Measurements from ENCODE around the gene PRKG1. TPM values are rescaled to one million over a fixed set of nuclear protein-coding genes. Genes with fewer than 3 reads are reported as not detected.

Gene PRKG1
- total and polyA plus RNA-seq, 2 donors from 2014 or later = 3.6 to 14.8 TPM

DNA sequence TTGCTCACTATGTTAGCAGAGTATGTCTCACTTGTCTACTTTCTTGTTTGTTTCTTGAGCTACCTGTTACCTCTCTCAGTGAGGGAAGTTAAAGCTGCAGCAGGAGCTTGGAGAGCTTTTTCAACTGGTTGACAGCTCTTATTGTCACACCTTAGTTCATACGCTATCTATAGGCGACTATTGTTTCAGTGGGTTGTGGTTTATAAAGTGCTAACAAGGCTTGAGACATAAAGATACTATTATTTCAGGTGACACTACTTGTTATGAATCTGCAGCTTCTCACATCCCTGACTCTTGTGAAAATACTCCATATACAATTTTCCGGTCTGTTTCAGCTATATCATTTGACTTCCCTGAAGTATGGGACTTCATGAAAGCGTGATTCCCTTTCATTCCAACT lies 457.8 kb downstream of the PRKG1 start:
- TF ChIP-seq, protein P1, sequence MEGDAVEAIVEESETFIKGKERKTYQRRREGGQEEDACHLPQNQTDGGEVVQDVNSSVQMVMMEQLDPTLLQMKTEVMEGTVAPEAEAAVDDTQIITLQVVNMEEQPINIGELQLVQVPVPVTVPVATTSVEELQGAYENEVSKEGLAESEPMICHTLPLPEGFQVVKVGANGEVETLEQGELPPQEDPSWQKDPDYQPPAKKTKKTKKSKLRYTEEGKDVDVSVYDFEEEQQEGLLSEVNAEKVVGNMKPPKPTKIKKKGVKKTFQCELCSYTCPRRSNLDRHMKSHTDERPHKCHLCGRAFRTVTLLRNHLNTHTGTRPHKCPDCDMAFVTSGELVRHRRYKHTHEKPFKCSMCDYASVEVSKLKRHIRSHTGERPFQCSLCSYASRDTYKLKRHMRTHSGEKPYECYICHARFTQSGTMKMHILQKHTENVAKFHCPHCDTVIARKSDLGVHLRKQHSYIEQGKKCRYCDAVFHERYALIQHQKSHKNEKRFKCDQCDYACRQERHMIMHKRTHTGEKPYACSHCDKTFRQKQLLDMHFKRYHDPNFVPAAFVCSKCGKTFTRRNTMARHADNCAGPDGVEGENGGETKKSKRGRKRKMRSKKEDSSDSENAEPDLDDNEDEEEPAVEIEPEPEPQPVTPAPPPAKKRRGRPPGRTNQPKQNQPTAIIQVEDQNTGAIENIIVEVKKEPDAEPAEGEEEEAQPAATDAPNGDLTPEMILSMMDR (IDR thresholded peaks at IDR 0.05; ENCODE audit: borderline replicate concordance, extremely low read depth, insufficient read depth) = no peak
- no peak overlapping the region for H3K27ac ChIP-seq (ENCODE audit: low read depth in 2 of 2, low read length in 2 of 2)
- no peaks in the 10 kb centered on the region for H3K9me3 ChIP-seq (ENCODE audit: control insufficient read depth in 2 of 3, insufficient read depth in 1 of 3, low read length in 3 of 3)
- H3K9ac ChIP-seq (ENCODE audit: low read length in 3 of 3) = no peak overlapping the region
- H3K27me3 ChIP-seq (ENCODE audit: control insufficient read depth, insufficient read depth, low read length) = no peaks in the 10 kb centered on the region
- FAIRE-seq (no peak), DNase-seq (no peak)
- no peaks in the 10 kb centered on the region for H3K36me3 ChIP-seq (ENCODE audit: control insufficient read depth in 2 of 3, insufficient read depth in 3 of 3, low read length in 3 of 3)
- H3K4me1 ChIP-seq (ENCODE audit: control insufficient read depth in 2 of 3, insufficient read depth in 2 of 3, low read depth in 1 of 3, low read length in 3 of 3) = no peaks in the 10 kb centered on the region
- H3K4me3 ChIP-seq (ENCODE audit: low read length in 3 of 3) = no peak overlapping the region
- intact Hi-C loops (cut with DNase I) = no loop called here

DNA sequence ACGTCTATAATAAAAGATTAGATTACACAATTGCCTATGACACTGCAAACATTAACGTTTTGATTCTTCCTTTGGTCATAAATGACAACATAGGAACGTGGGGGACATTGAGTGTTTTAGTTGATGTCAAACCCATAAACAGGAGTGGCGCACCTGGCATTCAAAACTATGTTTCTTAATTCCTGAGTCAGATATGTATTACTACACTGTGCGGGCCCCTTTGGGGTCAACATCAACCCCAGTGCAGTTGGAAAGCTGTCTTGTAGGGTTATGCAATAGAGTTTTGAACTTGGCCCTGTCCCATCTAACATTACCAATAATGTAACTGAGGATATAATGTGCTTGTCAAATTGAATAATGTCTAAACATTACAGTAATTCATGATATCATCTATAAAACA lies 468.6 kb downstream of the PRKG1 start:
- H3K4me3 ChIP-seq (ENCODE audit: low read length in 3 of 3) = no peak overlapping the region
- FAIRE-seq = no peak
- no peaks in the 10 kb centered on the region for H3K4me1 ChIP-seq (ENCODE audit: control insufficient read depth in 2 of 3, insufficient read depth in 2 of 3, low read depth in 1 of 3, low read length in 3 of 3)

DNA sequence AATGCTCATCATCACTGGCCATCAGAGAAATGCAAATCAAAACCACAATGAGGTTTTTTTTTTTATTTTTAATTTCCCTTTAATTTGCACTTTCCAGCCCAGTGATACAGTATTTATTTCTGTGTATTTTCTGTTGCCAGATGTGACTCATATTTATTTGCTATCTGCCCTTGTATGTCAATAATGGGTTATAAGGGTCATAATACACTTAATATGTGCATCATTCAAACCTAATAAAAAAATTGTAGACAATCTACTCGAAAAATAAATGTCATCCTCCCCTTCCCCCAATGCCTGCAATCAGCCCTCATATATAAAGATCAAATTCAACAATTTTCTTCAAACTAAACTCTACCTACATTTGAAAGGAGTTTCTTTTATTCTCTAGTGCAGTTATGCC lies 470.6 kb downstream of the PRKG1 start:
- intact Hi-C loops (cut with DNase I) = no loop called here
- Histone ChIP-seq H3K27me3 (ENCODE audit: control insufficient read depth, insufficient read depth, low read length) (no peaks in the 10 kb centered on the region), H3K4me1 (ENCODE audit: control insufficient read depth in 2 of 3, insufficient read depth in 2 of 3, low read depth in 1 of 3, low read length in 3 of 3) (no peaks in the 10 kb centered on the region), H3K9ac (ENCODE audit: low read length in 3 of 3) (no peak overlapping the region), H3K36me3 (ENCODE audit: control insufficient read depth in 2 of 3, insufficient read depth in 3 of 3, low read length in 3 of 3) (no peaks in the 10 kb centered on the region), H3K4me3 (ENCODE audit: low read length in 3 of 3) (no peak overlapping the region), H3K27ac (ENCODE audit: low read depth in 2 of 2, low read length in 2 of 2) (no peak overlapping the region), H3K9me3 (ENCODE audit: control insufficient read depth in 2 of 3, insufficient read depth in 1 of 3, low read length in 3 of 3) (no peaks in the 10 kb centered on the region)
- DNase-seq (no peak), FAIRE-seq (no peak)
- TF ChIP-seq, protein P1 (IDR thresholded peaks at IDR 0.05; ENCODE audit: borderline replicate concordance, extremely low read depth, insufficient read depth) = no peak

More for the DNA sequence above, 468.6 kb downstream of the PRKG1 start:
- H3K27ac ChIP-seq (ENCODE audit: low read depth in 2 of 2, low read length in 2 of 2) = no peak overlapping the region
- TF ChIP-seq, protein P1 (IDR thresholded peaks at IDR 0.05; ENCODE audit: borderline replicate concordance, extremely low read depth, insufficient read depth) = no peak
- DNase-seq = no peak
- H3K36me3 ChIP-seq (ENCODE audit: control insufficient read depth in 2 of 3, insufficient read depth in 3 of 3, low read length in 3 of 3) = no peaks in the 10 kb centered on the region
- H3K27me3 ChIP-seq (ENCODE audit: control insufficient read depth, insufficient read depth, low read length) = no peaks in the 10 kb centered on the region
- no peaks in the 10 kb centered on the region for H3K9me3 ChIP-seq (ENCODE audit: control insufficient read depth in 2 of 3, insufficient read depth in 1 of 3, low read length in 3 of 3)
- no peak overlapping the region for H3K9ac ChIP-seq (ENCODE audit: low read length in 3 of 3)
- intact Hi-C loops (cut with DNase I) = no loop called here

DNA sequence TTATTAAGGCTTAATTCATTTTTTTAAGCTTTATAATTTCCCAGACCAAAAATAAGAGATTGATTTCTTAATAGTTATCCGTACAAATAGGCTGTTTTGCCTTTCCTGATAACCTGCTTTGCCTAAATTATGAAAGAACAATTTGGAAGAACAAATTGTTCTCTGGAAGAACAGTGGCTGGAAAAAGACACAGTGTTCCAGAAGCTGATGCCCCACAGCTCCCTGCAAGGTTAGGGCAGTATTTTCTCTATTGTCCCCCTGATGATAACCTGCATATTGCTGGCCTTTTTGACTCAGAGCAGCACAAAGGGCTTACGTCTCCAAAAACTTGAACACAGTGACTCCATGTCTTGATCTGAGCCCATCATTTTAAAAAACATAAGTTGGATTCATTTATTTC lies 473.7 kb downstream of the PRKG1 start:
- Histone ChIP-seq H3K27ac (ENCODE audit: low read depth in 2 of 2, low read length in 2 of 2) (no peak overlapping the region), H3K36me3 (ENCODE audit: control insufficient read depth in 2 of 3, insufficient read depth in 3 of 3, low read length in 3 of 3) (no peaks in the 10 kb centered on the region)
- FAIRE-seq = no peak

More for the DNA sequence above, 473.7 kb downstream of the PRKG1 start:
- Histone ChIP-seq H3K9me3 (ENCODE audit: control insufficient read depth in 2 of 3, insufficient read depth in 1 of 3, low read length in 3 of 3) (no peaks in the 10 kb centered on the region), H3K27me3 (ENCODE audit: control insufficient read depth, insufficient read depth, low read length) (no peaks in the 10 kb centered on the region), H3K9ac (ENCODE audit: low read length in 3 of 3) (no peak overlapping the region), H3K4me1 (ENCODE audit: control insufficient read depth in 2 of 3, insufficient read depth in 2 of 3, low read depth in 1 of 3, low read length in 3 of 3) (no peaks in the 10 kb centered on the region), H3K4me3 (ENCODE audit: low read length in 3 of 3) (no peak overlapping the region)
- intact Hi-C loops (cut with DNase I) = no loop called here
- TF ChIP-seq, protein P1 (IDR thresholded peaks at IDR 0.05; ENCODE audit: borderline replicate concordance, extremely low read depth, insufficient read depth) = no peak
- DNase-seq = no peak
